Fibroblast of lung (primary cell): Measurements from ENCODE around the gene CFP. TPM values are rescaled to one million over a fixed set of nuclear protein-coding genes. Genes with fewer than 3 reads are reported as not detected.

Experiments
- DNase-seq, 2 donors: peaks; one replicate each; pipeline versions ENCODE4 v3.0.0 to v3.0.0-alpha.2; 2010; ENCODE audit warnings: low read depth in 2 of 2
- H2AFZ ChIP-seq: 2 replicates; pipeline ENCODE4 v1.5.1; 2012; ENCODE audit warnings: low read length, control low read depth, inconsistent platforms
- H3K27ac ChIP-seq: 2 replicates; pipeline ENCODE4 v1.5.1; 2011; ENCODE audit warnings: low read length, control low read depth; ENCODE audit not compliant: insufficient read depth
- H3K27me3 ChIP-seq: 2 replicates; pipeline ENCODE4 v1.5.1; 2011; ENCODE audit warnings: mild to moderate bottlenecking, low read length; ENCODE audit not compliant: control insufficient read depth, insufficient read depth
- H3K36me3 ChIP-seq: 2 replicates; pipeline ENCODE4 v1.5.1; 2011; ENCODE audit warnings: low read length; ENCODE audit not compliant: control insufficient read depth, insufficient read depth
- H3K4me1 ChIP-seq: 2 replicates; pipeline ENCODE4 v1.5.1; 2011; ENCODE audit warnings: low read length; ENCODE audit not compliant: control insufficient read depth, insufficient read depth; ENCODE audit errors: extremely low read depth
- H3K4me2 ChIP-seq: 2 replicates; pipeline ENCODE4 v1.5.1; 2011; ENCODE audit warnings: low read length, control low read depth; ENCODE audit not compliant: insufficient read depth; ENCODE audit errors: extremely low read depth
- H3K4me3 ChIP-seq, 4 experiments: fragments of 200-600 bp in 1 of 4; sonication (generic) in 1 of 4; replicated peaks in 1 of 4; 2 replicates each; pipeline ENCODE4 v1.5.1; 2011 to 2016; ENCODE audit warnings: low read length in 4 of 4, low read depth in 3 of 4, mild to moderate bottlenecking in 3 of 4, control low read depth in 2 of 4, inconsistent platforms in 1 of 4, mixed read lengths in 1 of 4; ENCODE audit not compliant: insufficient read depth in 1 of 4; ENCODE audit errors: control extremely low read depth in 1 of 4
- H3K79me2 ChIP-seq: 2 replicates; pipeline ENCODE4 v1.5.1; 2012; ENCODE audit warnings: mild to moderate bottlenecking, low read length, inconsistent platforms; ENCODE audit not compliant: control insufficient read depth, insufficient read depth
- H3K9ac ChIP-seq: 2 replicates; pipeline ENCODE4 v1.5.1; 2011; ENCODE audit warnings: mild to moderate bottlenecking, low read length, control low read depth; ENCODE audit not compliant: insufficient read depth
- H3K9me3 ChIP-seq: 2 replicates; pipeline ENCODE4 v1.5.1; 2012; ENCODE audit warnings: low read depth, low read length; ENCODE audit not compliant: control insufficient read depth, insufficient read depth
- H4K20me1 ChIP-seq: 2 replicates; pipeline ENCODE4 v1.5.1; 2011; ENCODE audit warnings: low read length; ENCODE audit not compliant: control insufficient read depth, insufficient read depth; ENCODE audit errors: extremely low read depth
- CTCF ChIP-seq, 2 donors: IDR thresholded peaks in 1 of 2; conservative IDR thresholded peaks in 1 of 2; 1 replicate in 1 of 2; 2 replicates in 1 of 2; pipeline ENCODE4 v1.5.1; 2011 to 2012; ENCODE audit warnings: low read length in 2 of 2, control low read depth in 1 of 2, inconsistent platforms in 1 of 2, low read depth in 1 of 2, mild to moderate bottlenecking in 1 of 2
- EZH2 ChIP-seq: IDR thresholded peaks from 2 replicates; pipeline ENCODE4 v1.5.1; 2012; ENCODE audit warnings: low read length, control low read depth, mild to moderate bottlenecking; ENCODE audit errors: missing control alignments
- polyA plus RNA-seq, 2 donors: library from polyadenylated mRNA; depleted of rRNA in 1 of 2; stranded (reverse) in 1 of 2; unstranded in 1 of 2; fragments of >200 nt; gene quantifications; 2 replicates each; pipeline ENCODE4 v1.2.1, GENCODE V29; 2011 to 2012; ENCODE audit warnings: missing spikeins in 1 of 2
- total RNA-seq: library from RNA; depleted of rRNA; stranded (reverse); fragments of >200 nt; gene quantifications from 2 replicates; pipeline ENCODE4 v1.2.1, GENCODE V29; 2014

Gene CFP
- total and polyA plus RNA-seq, 2 donors (not counting 1 experiment from before 2014, with no cell fraction given) = 0.08 to 0.17 TPM

DNA sequence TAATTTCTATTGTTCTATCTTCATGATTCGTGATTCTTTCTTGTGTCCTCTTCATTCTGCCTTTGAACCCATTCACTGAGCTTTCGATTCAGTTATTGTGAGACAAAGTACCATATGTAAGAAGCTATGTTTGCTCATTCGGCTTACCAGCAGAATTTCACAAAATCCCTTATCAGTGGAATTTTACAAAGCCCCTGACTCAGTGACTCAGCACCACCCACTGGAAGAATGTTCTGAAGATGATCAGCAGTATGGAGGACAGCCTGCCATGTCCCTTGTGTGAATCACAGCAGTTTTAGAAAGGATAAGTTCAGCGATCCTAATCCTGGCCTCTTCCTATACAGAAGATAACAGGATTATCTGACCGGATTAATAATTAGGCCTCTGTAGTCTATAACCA is 35.0 kb upstream of the CFP start:
- Histone ChIP-seq H2AFZ (no peak overlapping the region), H3K79me2 (no peaks in the 10 kb centered on the region), H4K20me1 (no peaks in the 10 kb centered on the region), H3K27ac (no peak overlapping the region), H3K9me3 (no peaks in the 10 kb centered on the region), H3K36me3 (no peaks in the 10 kb centered on the region), H3K4me2 (no peak overlapping the region), H3K27me3 (no peaks in the 10 kb centered on the region), H3K9ac (no peak overlapping the region), H3K4me1 (peaks cover 2% of the 10 kb centered on the region), H3K4me3 (no peak overlapping the region)
- no peak for TF ChIP-seq EZH2
- no peak for TF ChIP-seq CTCF (conservative IDR thresholded peaks at IDR 0.05 in 1 of 2, IDR thresholded peaks at IDR 0.05 in 1 of 2; ENCODE audit: low read depth in 1 of 2, low read length in 2 of 2)
- DNase-seq = peak in 1 of 2 donors; percentile 41

DNA sequence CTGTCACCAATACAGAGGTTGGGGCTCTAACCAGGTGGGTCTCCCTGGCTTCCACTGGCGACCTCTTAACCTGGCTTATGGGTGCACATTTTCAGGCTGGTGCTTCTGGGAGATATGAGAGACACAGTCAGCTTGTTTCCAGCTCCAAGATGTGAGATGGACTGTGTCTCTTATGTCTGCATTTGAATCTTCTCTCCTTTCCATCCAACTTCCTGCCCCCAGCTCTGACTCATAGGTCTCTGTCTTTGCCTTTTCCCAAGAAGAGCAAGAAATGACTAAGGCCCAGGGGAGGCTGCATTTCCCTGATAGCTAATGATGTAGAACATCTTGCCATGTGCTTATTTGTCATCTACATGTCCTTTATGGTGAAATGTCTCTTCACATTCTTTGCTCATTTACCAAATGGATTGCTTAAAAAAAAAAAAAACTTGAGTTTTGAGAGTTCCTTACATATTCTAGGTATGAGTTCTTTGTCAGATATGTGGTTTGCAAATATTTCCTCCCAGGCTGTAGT is 32.5 kb upstream of the CFP start:
- H3K27ac ChIP-seq = peak overlapping the region; percentile 76
- no peaks in the 10 kb centered on the region for H3K36me3 ChIP-seq
- H2AFZ ChIP-seq = no peak overlapping the region
- no peaks in the 10 kb centered on the region for H3K9me3 ChIP-seq
- peaks cover 2% of the 10 kb centered on the region for H3K4me1 ChIP-seq
- peaks cover 4% of the 10 kb centered on the region for H3K79me2 ChIP-seq
- H3K9ac ChIP-seq = peak overlapping the region; percentile 2
- peak; percentile 77 to 87 for DNase-seq
- no peak overlapping the region for H3K4me3 ChIP-seq
- H3K27me3 ChIP-seq = no peaks in the 10 kb centered on the region
- no peak for TF ChIP-seq EZH2
- peak overlapping the region; percentile 64 for H3K4me2 ChIP-seq
- no peaks in the 10 kb centered on the region for H4K20me1 ChIP-seq

DNA sequence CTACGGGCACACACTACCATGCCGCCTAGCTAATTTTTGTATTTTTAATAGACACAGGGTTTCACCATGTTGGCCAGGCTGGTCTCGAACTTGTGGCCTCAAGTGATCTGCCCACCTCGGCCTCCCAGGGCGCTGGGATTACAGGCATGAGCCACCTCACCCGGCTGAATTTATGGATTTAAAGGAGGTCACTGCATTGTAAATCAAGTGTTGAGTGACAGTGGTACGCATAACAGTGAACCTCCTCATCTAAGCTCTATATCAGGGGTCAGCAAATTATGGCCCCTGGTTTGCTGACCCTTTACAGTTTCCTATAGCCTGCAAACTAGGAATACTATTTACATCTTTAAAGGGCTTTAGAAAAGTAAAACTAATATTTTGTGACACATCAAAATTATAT is 31.8 kb upstream of the CFP start:
- no peak overlapping the region for H3K4me2 ChIP-seq
- H3K9ac ChIP-seq = no peak overlapping the region
- peak overlapping the region; percentile 76 for H3K27ac ChIP-seq
- H3K27me3 ChIP-seq = no peaks in the 10 kb centered on the region
- no peak for TF ChIP-seq EZH2
- TF ChIP-seq CTCF (conservative IDR thresholded peaks at IDR 0.05 in 1 of 2, IDR thresholded peaks at IDR 0.05 in 1 of 2; ENCODE audit: low read depth in 1 of 2, low read length in 2 of 2) = no peak
- no peaks in the 10 kb centered on the region for H4K20me1 ChIP-seq
- no peaks in the 10 kb centered on the region for H3K9me3 ChIP-seq
- no peak overlapping the region for H3K4me3 ChIP-seq
- no peak overlapping the region for H2AFZ ChIP-seq
- no peaks in the 10 kb centered on the region for H3K36me3 ChIP-seq
- DNase-seq = no peak
- H3K79me2 ChIP-seq = peaks cover 4% of the 10 kb centered on the region
- peaks cover 2% of the 10 kb centered on the region for H3K4me1 ChIP-seq
